Endothelial cell of umbilical vein (primary cell): ENCODE results near the gene ZNF330. TPM values are rescaled to one million over a fixed set of nuclear protein-coding genes. Genes with fewer than 3 reads are reported as not detected.

Experiments
- BruUV-seq: library from RNA; stranded (reverse); fragments of 400-500 nt; replicated peaks from 2 replicates; lab custom pipeline; 2021; lab: Mats Ljungman, UMichigan
- CTCF ChIA-PET: fragments of 300-600, 350-600 bp; sonication (Branson Sonifier 250); formaldehyde crosslinking; loops from one replicate; lab custom pipeline; 2021; ENCODE audit warnings: antibody characterized with exemption, inconsistent platforms; lab: Charles Lee
- POLR2A ChIA-PET: fragments of 300-600, 350-600 bp; sonication (Branson Sonifier 250); formaldehyde crosslinking; loops from one replicate; lab custom pipeline; 2021; ENCODE audit warnings: antibody characterized with exemption, inconsistent platforms; lab: Charles Lee
- DNase-seq: peaks from one replicate; pipeline ENCODE4 v3.0.0-alpha.2; 2011; ENCODE audit warnings: low read depth, low spot score
- FAIRE-seq: peaks from 2 replicates; lab custom pipeline; 2011; peaks lifted over from hg19 to GRCh38; lab: Jason Lieb, UNC
- H2AFZ ChIP-seq: 2 replicates; pipeline ENCODE4 v1.6.0; 2012; ENCODE audit warnings: low read depth, low read length, control low read depth, inconsistent platforms
- H3K27ac ChIP-seq: 2 replicates; pipeline ENCODE4 v1.5.1; 2011; ENCODE audit warnings: low read depth, mild to moderate bottlenecking, control low read depth, low read length, moderate library complexity; ENCODE audit not compliant: insufficient read depth
- H3K27me3 ChIP-seq, 2 experiments: 2 replicates each; pipeline versions ENCODE4 v1.6.0 to v1.6.1; 2011; ENCODE audit warnings: low read length in 2 of 2, mixed read lengths in 1 of 2; ENCODE audit not compliant: control insufficient read depth in 2 of 2, insufficient read depth in 2 of 2
- H3K36me3 ChIP-seq, 2 experiments: 2 replicates in 1 of 2; 3 replicates in 1 of 2; pipeline ENCODE4 v1.5.1; 2011; ENCODE audit warnings: low read length in 2 of 2, mild to moderate bottlenecking in 1 of 2, moderate library complexity in 1 of 2; ENCODE audit not compliant: control insufficient read depth in 2 of 2, insufficient read depth in 2 of 2; ENCODE audit errors: extremely low read depth in 1 of 2
- H3K4me1 ChIP-seq: 3 replicates; pipeline ENCODE4 v1.5.1; 2011; ENCODE audit warnings: mild to moderate bottlenecking, low read length; ENCODE audit not compliant: control insufficient read depth, insufficient read depth; ENCODE audit errors: extremely low read depth
- H3K4me2 ChIP-seq: 2 replicates; pipeline ENCODE4 v1.6.1; 2011; ENCODE audit warnings: low read length, control low read depth, mixed read lengths; ENCODE audit not compliant: insufficient read depth
- H3K4me3 ChIP-seq, 3 experiments: fragments of 200-600 bp in 1 of 3; sonication (generic), shearing (Covaris generic) in 1 of 3; replicated peaks in 1 of 3; 2 replicates each; pipeline ENCODE4 v1.5.1; 2011 to 2016; ENCODE audit warnings: control low read depth in 3 of 3, low read length in 3 of 3, mild to moderate bottlenecking in 2 of 3, inconsistent platforms in 1 of 3, low read depth in 1 of 3, moderate library complexity in 1 of 3; ENCODE audit not compliant: insufficient read depth in 1 of 3
- H3K79me2 ChIP-seq: 2 replicates; pipeline ENCODE4 v1.6.0; 2012; ENCODE audit warnings: low read length, inconsistent platforms; ENCODE audit not compliant: control insufficient read depth, insufficient read depth
- H3K9ac ChIP-seq: replicated peaks from 2 replicates; pipeline ENCODE3; 2011; ENCODE audit warnings: low read length, control low read depth; ENCODE audit not compliant: insufficient read depth; ENCODE audit errors: extremely low read depth
- H3K9me1 ChIP-seq: replicated peaks from 3 replicates; pipeline ENCODE4 v1.6.0; 2011; ENCODE audit warnings: mild to moderate bottlenecking, low read length; ENCODE audit not compliant: control insufficient read depth, insufficient read depth; ENCODE audit errors: extremely low read depth
- H3K9me3 ChIP-seq: replicated peaks from 2 replicates; pipeline ENCODE4 v1.5.1; 2012; ENCODE audit warnings: low read length, inconsistent platforms; ENCODE audit not compliant: control insufficient read depth, insufficient read depth
- H4K20me1 ChIP-seq: replicated peaks from 2 replicates; pipeline ENCODE3; 2011; ENCODE audit warnings: mild to moderate bottlenecking, low read length; ENCODE audit not compliant: control insufficient read depth, insufficient read depth; ENCODE audit errors: extremely low read depth
- JUN ChIP-seq: IDR thresholded peaks from 2 replicates; pipeline ENCODE4 v1.6.1; 2011; ENCODE audit warnings: borderline replicate concordance, low read depth; ENCODE audit not compliant: insufficient read length, insufficient read depth
- dilution Hi-C: fragments of 300-500 bp; cut with MboI; formaldehyde crosslinking; loops from one replicate; pipeline ENCODE4 v1.15.0; 2019; ENCODE audit warnings: low sequenced_read_pairs; ENCODE audit not compliant: extremely low pct_ligation_motif_present
- intact Hi-C: fragments of 100-400 bp; cut with micrococcal nuclease; formaldehyde crosslinking; loops from one replicate; pipeline ENCODE4 v1.10.0; 2022
- polyA plus RNA-seq, 4 experiments: library from polyadenylated mRNA; depleted of rRNA in 3 of 4; stranded (reverse) in 3 of 4; unstranded in 1 of 4; fragments of >200 nt; gene quantifications; 2 replicates each; pipeline versions ENCODE4 v1.2.1 to v1.2.3, GENCODE V29; 2011 to 2012; ENCODE audit warnings: missing spikeins in 1 of 4
- total RNA-seq: library from RNA; stranded (reverse); gene quantifications from 2 replicates; pipeline ENCODE4 v1.2.3, GENCODE V29; 2021
- TF ChIP-seq, protein P1 (sequence below), 2 donors: IDR thresholded peaks; 1 replicate in 1 of 2; 2 replicates in 1 of 2; pipeline ENCODE4 v1.5.1; 2011; ENCODE audit warnings: low read length in 2 of 2, mild to moderate bottlenecking in 2 of 2, moderate library complexity in 2 of 2, control low read depth in 1 of 2, inconsistent platforms in 1 of 2, low read depth in 1 of 2; ENCODE audit not compliant: insufficient read depth in 1 of 2; ENCODE audit errors: extremely low read depth in 1 of 2
- TF ChIP-seq, protein P2 (sequence below): IDR thresholded peaks from 2 replicates; pipeline ENCODE4 v1.6.1; 2011; ENCODE audit not compliant: insufficient read depth, insufficient read length

The ZNF330 gene
- total and polyA plus RNA-seq, 2 donors (not counting 3 experiments of a cell fraction or from before 2014, with no cell fraction given), result 15.5 to 31.0 TPM

DNA sequence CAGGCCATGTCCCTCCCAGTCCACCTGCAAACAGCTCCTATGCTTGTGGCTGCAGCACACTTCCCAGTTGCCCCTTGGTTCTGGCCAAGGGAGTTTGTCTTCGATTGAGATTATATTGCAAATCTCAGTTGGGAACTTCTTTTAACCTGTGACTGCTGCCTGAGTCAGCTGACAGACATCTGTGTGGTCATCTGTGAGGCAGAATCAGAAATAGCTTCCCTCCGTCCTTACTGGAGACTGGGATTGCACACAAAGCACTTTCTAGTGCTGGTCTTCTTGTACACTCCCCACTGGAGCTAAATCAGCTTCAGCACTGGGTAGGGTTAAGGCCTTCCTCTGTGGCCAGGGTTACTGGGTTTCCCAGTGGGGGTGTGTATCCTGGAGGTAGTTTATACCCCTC lies 34.3 kb downstream of the ZNF330 start:
- no peak overlapping the region for H3K4me2 ChIP-seq
- DNase-seq (no peak), FAIRE-seq (no peak)
- POLR2A ChIA-PET, result no interaction called here
- no TSS peak for BruUV-seq
- no peaks in the 10 kb centered on the region for H3K36me3 ChIP-seq
- CTCF ChIA-PET, result interaction anchor here (1.2 kb wide), 1 partner anchor 44 kb away, joined by 3 read pairs; no protein-coding TSS in a partner anchor
- H3K27me3 ChIP-seq, result no peaks in the 10 kb centered on the region
- H3K9ac ChIP-seq, result no peak overlapping the region
- dilution Hi-C loops, result no loop called here
- H3K79me2 ChIP-seq, result no peaks in the 10 kb centered on the region
- H2AFZ ChIP-seq, result no peak overlapping the region
- no peak overlapping the region for H3K27ac ChIP-seq
- TF ChIP-seq, protein P1, sequence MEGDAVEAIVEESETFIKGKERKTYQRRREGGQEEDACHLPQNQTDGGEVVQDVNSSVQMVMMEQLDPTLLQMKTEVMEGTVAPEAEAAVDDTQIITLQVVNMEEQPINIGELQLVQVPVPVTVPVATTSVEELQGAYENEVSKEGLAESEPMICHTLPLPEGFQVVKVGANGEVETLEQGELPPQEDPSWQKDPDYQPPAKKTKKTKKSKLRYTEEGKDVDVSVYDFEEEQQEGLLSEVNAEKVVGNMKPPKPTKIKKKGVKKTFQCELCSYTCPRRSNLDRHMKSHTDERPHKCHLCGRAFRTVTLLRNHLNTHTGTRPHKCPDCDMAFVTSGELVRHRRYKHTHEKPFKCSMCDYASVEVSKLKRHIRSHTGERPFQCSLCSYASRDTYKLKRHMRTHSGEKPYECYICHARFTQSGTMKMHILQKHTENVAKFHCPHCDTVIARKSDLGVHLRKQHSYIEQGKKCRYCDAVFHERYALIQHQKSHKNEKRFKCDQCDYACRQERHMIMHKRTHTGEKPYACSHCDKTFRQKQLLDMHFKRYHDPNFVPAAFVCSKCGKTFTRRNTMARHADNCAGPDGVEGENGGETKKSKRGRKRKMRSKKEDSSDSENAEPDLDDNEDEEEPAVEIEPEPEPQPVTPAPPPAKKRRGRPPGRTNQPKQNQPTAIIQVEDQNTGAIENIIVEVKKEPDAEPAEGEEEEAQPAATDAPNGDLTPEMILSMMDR (IDR thresholded peaks at IDR 0.05; ENCODE audit: extremely low read depth in 1 of 2, insufficient read depth in 1 of 2, low read depth in 1 of 2, low read length in 2 of 2), result no peak
- TF ChIP-seq, protein P2, sequence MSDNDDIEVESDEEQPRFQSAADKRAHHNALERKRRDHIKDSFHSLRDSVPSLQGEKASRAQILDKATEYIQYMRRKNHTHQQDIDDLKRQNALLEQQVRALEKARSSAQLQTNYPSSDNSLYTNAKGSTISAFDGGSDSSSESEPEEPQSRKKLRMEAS, result no peak
- H3K9me3 ChIP-seq, result no peaks in the 10 kb centered on the region
- H4K20me1 ChIP-seq, result no peaks in the 10 kb centered on the region
- no peak overlapping the region for H3K4me3 ChIP-seq
- intact Hi-C loops, result no loop called here
- H3K4me1 ChIP-seq, result no peaks in the 10 kb centered on the region
- no peaks in the 10 kb centered on the region for H3K9me1 ChIP-seq

DNA sequence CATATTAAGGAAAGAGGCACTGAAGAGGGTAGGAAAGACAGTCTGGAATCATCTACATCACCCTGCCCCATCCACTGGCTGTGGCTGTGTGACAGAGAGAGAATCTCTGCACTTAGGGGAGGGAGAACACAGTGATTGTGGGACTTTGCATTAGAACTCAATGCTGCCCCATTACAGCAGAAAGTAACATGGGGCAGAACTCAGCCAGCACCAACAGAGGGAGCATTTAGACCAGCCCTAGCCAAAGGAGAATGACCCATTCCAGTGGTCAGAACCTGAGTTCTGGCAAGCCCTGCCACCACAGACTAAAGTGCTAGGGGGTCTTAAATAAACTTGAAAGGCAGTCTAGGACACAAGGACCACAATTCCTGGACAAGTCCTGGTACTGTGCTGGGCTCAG lies 37.9 kb downstream of the ZNF330 start:
- Histone ChIP-seq H3K36me3 (no peaks in the 10 kb centered on the region), H3K9me3 (no peaks in the 10 kb centered on the region), H3K4me1 (no peaks in the 10 kb centered on the region), H3K4me2 (no peak overlapping the region), H2AFZ (no peak overlapping the region), H3K9me1 (no peaks in the 10 kb centered on the region), H4K20me1 (no peaks in the 10 kb centered on the region), H3K27ac (no peak overlapping the region), H3K4me3 (no peak overlapping the region), H3K27me3 (no peaks in the 10 kb centered on the region), H3K79me2 (no peaks in the 10 kb centered on the region), H3K9ac (no peak overlapping the region)
- ChIA-PET CTCF (no interaction called here), POLR2A (no interaction called here)
- TF ChIP-seq JUN, result no peak
- BruUV-seq, result no TSS peak
- FAIRE-seq (no peak), DNase-seq (no peak)
- intact Hi-C loops (no loop called here), dilution Hi-C loops (no loop called here)
